Gastrocnemius medialis (tissue), 4 donors: Measurements from ENCODE around the gene AAK1. TPM values are rescaled to one million over a fixed set of nuclear protein-coding genes. Genes with fewer than 3 reads are reported as not detected.

Source experiments
- ATAC-seq, 2 donors: fragments of 150-250 bp; one replicate each; pipeline ENCODE4 v1.9.1; 2016
- DNase-seq, 2 donors: peaks; one replicate each; pipeline ENCODE4 v3.0.0-alpha.2; 2019
- H3K27ac ChIP-seq, 4 donors: fragments of 200-600 bp; sonication (generic); 1 replicate in 1 of 4; 2 replicates in 3 of 4; pipeline ENCODE4 v1.5.1; 2016 to 2018; ENCODE audit warnings: mild to moderate bottlenecking in 2 of 4, moderate library complexity in 1 of 4
- H3K27me3 ChIP-seq, 3 donors: fragments of 200-600 bp; sonication (generic) in 2 of 3; 1 replicate in 1 of 3; 2 replicates in 2 of 3; pipeline versions ENCODE4 v1.5.1 to v1.6.0; 2016 to 2019; ENCODE audit warnings: mild to moderate bottlenecking in 1 of 3, moderate library complexity in 1 of 3
- H3K36me3 ChIP-seq, 2 donors: fragments of 200-600 bp; sonication (generic) in 1 of 2; one replicate each; pipeline ENCODE4 v1.5.1; 2017 to 2018
- H3K4me1 ChIP-seq, 2 donors: fragments of 200-600 bp; sonication (generic) in 1 of 2; one replicate each; pipeline ENCODE4 v1.5.1; 2016 to 2017; ENCODE audit warnings: mild to moderate bottlenecking in 2 of 2
- H3K4me3 ChIP-seq, 4 donors: fragments of 200-600 bp; sonication (generic) in 3 of 4; 1 replicate in 1 of 4; 2 replicates in 3 of 4; pipeline ENCODE4 v1.5.1; 2016 to 2019; ENCODE audit warnings: mild to moderate bottlenecking in 2 of 4
- H3K9me3 ChIP-seq, 3 donors: fragments of 200-600 bp; sonication (generic) in 2 of 3; 1 replicate in 1 of 3; 2 replicates in 2 of 3; pipeline ENCODE4 v1.5.1; 2016 to 2019
- CTCF ChIP-seq, 5 experiments: fragments of 450-650 bp in 3 of 5; fragments of 200-600 bp in 2 of 5; sonication (generic) in 2 of 5; IDR thresholded peaks in 4 of 5; conservative IDR thresholded peaks in 1 of 5; 1 replicate in 4 of 5; 2 replicates in 1 of 5; pipeline ENCODE4 v1.5.1; 2016 to 2019; ENCODE audit warnings: antibody characterized with exemption in 5 of 5, mild to moderate bottlenecking in 3 of 5, moderate library complexity in 3 of 5
- POLR2A ChIP-seq, 2 donors: fragments of 450-650 bp; IDR thresholded peaks; one replicate each; pipeline ENCODE4 v1.6.1; 2017; ENCODE audit warnings: antibody characterized with exemption in 2 of 2, mild to moderate bottlenecking in 2 of 2, moderate library complexity in 2 of 2
- in situ Hi-C, 4 donors: fragments of 200-750 bp; cut with MboI; loops; one replicate each; pipeline versions ENCODE4 v1.15.0 to v1.8.0; 2017; ENCODE audit warnings: low sequenced_read_pairs in 4 of 4
- intact Hi-C: fragments of 100-400 bp; cut with DNase I; formaldehyde crosslinking; loops from one replicate; pipeline ENCODE4 v1.15.1; 2023; ENCODE audit warnings: low total_unique reads
- total RNA-seq, 4 donors: library from RNA; depleted of rRNA; stranded (reverse); fragments of >200 nt; gene quantifications; one replicate each; pipeline versions ENCODE4 v1.1.0 to v1.2.3, GENCODE V29; 2016

Gene AAK1
- total RNA-seq, 4 donors from 2014 or later: 30.0 to 47.3 (median 39.1) TPM

GRCh38 chr2:69477627-69478026 lies 165.9 kb downstream of the AAK1 start:
- Histone ChIP-seq H3K36me3 (peaks cover 0 to 59% of the 10 kb centered on the region in 2 donors), H3K27me3 (no peaks in the 10 kb centered on the region), H3K9me3 (no peaks in the 10 kb centered on the region), H3K4me1 (no peaks in the 10 kb centered on the region), H3K4me3 (no peak overlapping the region), H3K27ac (no peak overlapping the region)
- TF ChIP-seq CTCF (IDR thresholded peaks at IDR 0.05 in 4 of 5, conservative IDR thresholded peaks at IDR 0.05 in 1 of 5): no peak
- TF ChIP-seq POLR2A (IDR thresholded peaks at IDR 0.05): no peak
- in situ Hi-C loops: no loop called here
- ATAC-seq: no peak
- intact Hi-C loops: no loop called here
- no peak for DNase-seq

- intact Hi-C loops (no loop called here), in situ Hi-C loops (no loop called here)
- no peak for ATAC-seq
- no peak for DNase-seq
- Histone ChIP-seq H3K4me1 (no peaks in the 10 kb centered on the region), H3K36me3 (peaks cover 0 to 40% of the 10 kb centered on the region in 2 donors), H3K9me3 (no peaks in the 10 kb centered on the region), H3K27me3 (no peaks in the 10 kb centered on the region), H3K4me3 (no peak overlapping the region), H3K27ac (no peak overlapping the region)
- TF ChIP-seq POLR2A (IDR thresholded peaks at IDR 0.05) (no peak), CTCF (IDR thresholded peaks at IDR 0.05 in 4 of 5, conservative IDR thresholded peaks at IDR 0.05 in 1 of 5) (no peak)
Observed at GRCh38 chr2:69474688-69475087, 168.9 kb downstream of the AAK1 start.

- intact Hi-C loops (no loop called here), in situ Hi-C loops (no loop called here)
- no peak for DNase-seq
- H3K27ac ChIP-seq: no peak overlapping the region
- no peak overlapping the region for H3K4me3 ChIP-seq
- no peak for ATAC-seq
- no peaks in the 10 kb centered on the region for H3K4me1 ChIP-seq
- no peak for TF ChIP-seq POLR2A (IDR thresholded peaks at IDR 0.05)
- TF ChIP-seq CTCF (IDR thresholded peaks at IDR 0.05 in 4 of 5, conservative IDR thresholded peaks at IDR 0.05 in 1 of 5): no peak
- peaks cover 0 to 27% of the 10 kb centered on the region in 2 donors for H3K36me3 ChIP-seq
- H3K27me3 ChIP-seq: no peaks in the 10 kb centered on the region
- no peaks in the 10 kb centered on the region for H3K9me3 ChIP-seq
Observed at GRCh38 chr2:69471793-69472192, 171.7 kb downstream of the AAK1 start.

GRCh38 chr2:69470911-69471310 lies 172.6 kb downstream of the AAK1 start:
- in situ Hi-C loops: no loop called here
- H3K9me3 ChIP-seq: no peaks in the 10 kb centered on the region
- peaks cover 0 to 19% of the 10 kb centered on the region in 2 donors for H3K36me3 ChIP-seq
- no peaks in the 10 kb centered on the region for H3K4me1 ChIP-seq
- H3K4me3 ChIP-seq: no peak overlapping the region
- DNase-seq (no peak), ATAC-seq (no peak)
- H3K27me3 ChIP-seq: no peaks in the 10 kb centered on the region
- intact Hi-C loops: no loop called here
- no peak for TF ChIP-seq CTCF (IDR thresholded peaks at IDR 0.05 in 4 of 5, conservative IDR thresholded peaks at IDR 0.05 in 1 of 5)
- TF ChIP-seq POLR2A (IDR thresholded peaks at IDR 0.05): no peak
- no peak overlapping the region for H3K27ac ChIP-seq

GRCh38 chr2:69469784-69470183 lies 173.8 kb downstream of the AAK1 start:
- no peaks in the 10 kb centered on the region for H3K4me1 ChIP-seq
- H3K27ac ChIP-seq: no peak overlapping the region
- ATAC-seq: no peak
- no peak for DNase-seq
- no peaks in the 10 kb centered on the region for H3K27me3 ChIP-seq
- peaks cover 0 to 18% of the 10 kb centered on the region in 2 donors for H3K36me3 ChIP-seq
- H3K9me3 ChIP-seq: no peaks in the 10 kb centered on the region
- no peak overlapping the region for H3K4me3 ChIP-seq
- intact Hi-C loops (no loop called here), in situ Hi-C loops (no loop called here)
- TF ChIP-seq CTCF (IDR thresholded peaks at IDR 0.05 in 4 of 5, conservative IDR thresholded peaks at IDR 0.05 in 1 of 5) (no peak), POLR2A (IDR thresholded peaks at IDR 0.05) (no peak)
